Measurements from ENCODE around the gene GLB1L2. TPM values are rescaled to one million over a fixed set of nuclear protein-coding genes. Genes with fewer than 3 reads are reported as not detected.

Gene GLB1L2
- total RNA-seq, 3 donors from 2014 or later (not counting 1 experiment from before 2014, with no cell fraction given): 0.57 to 3.3 (median 0.61) TPM

GRCh38 chr11:134333312-134333711 is 1.5 kb downstream of the GLB1L2 start:
- ATAC-seq: no peak
- Mint-ChIP-seq H3K4me3 (peak overlapping the region; percentile 80), H3K27ac (peak overlapping the region in 1 of 2 donors; percentile 40), H3K4me1 (peaks cover 7 to 23% of the 10 kb centered on the region in 2 donors), H3K36me3 (no peaks in the 10 kb centered on the region), H3K27me3 (ENCODE audit: low read depth in 2 of 2) (peaks cover 21 to 34% of the 10 kb centered on the region in 2 donors), H3K9me3 (no peaks in the 10 kb centered on the region)
- Histone ChIP-seq H3K27me3 (ENCODE audit: control insufficient read depth, insufficient read depth, low read length) (peaks cover 12% of the 10 kb centered on the region), H3K4me3 (ENCODE audit: low read length) (no peak overlapping the region), H3K4me1 (ENCODE audit: control insufficient read depth, insufficient read depth, low read length) (peaks cover 20% of the 10 kb centered on the region), H3K36me3 (ENCODE audit: control insufficient read depth, insufficient read depth, low read length) (no peaks in the 10 kb centered on the region), H3K27ac (ENCODE audit: low read length) (no peak overlapping the region), H3K9me3 (ENCODE audit: control insufficient read depth, insufficient read depth, low read length) (no peaks in the 10 kb centered on the region)
- intact Hi-C loops (cut with micrococcal nuclease): no loop called here
- WGBS (ENCODE audit: insufficient coverage): 90% methylated on average over 7 of the region's 7 CpGs
- DNase-seq: no peak
- no peak for TF ChIP-seq CTCF (IDR thresholded peaks at IDR 0.05)

- no peaks in the 10 kb centered on the region for H3K36me3 ChIP-seq (ENCODE audit: control insufficient read depth, insufficient read depth, low read length)
- no peak overlapping the region for H3K27ac Mint-ChIP-seq
- TF ChIP-seq CTCF (IDR thresholded peaks at IDR 0.05): no peak
- H3K4me1 Mint-ChIP-seq: peaks cover 7 to 23% of the 10 kb centered on the region in 2 donors
- no peak overlapping the region for H3K4me3 ChIP-seq (ENCODE audit: low read length)
- no peaks in the 10 kb centered on the region for H3K9me3 Mint-ChIP-seq
- DNase-seq: no peak
- no peaks in the 10 kb centered on the region for H3K36me3 Mint-ChIP-seq
- ATAC-seq: no peak
- H3K27me3 ChIP-seq (ENCODE audit: control insufficient read depth, insufficient read depth, low read length): peaks cover 12% of the 10 kb centered on the region
- H3K9me3 ChIP-seq (ENCODE audit: control insufficient read depth, insufficient read depth, low read length): no peaks in the 10 kb centered on the region
- peaks cover 20% of the 10 kb centered on the region for H3K4me1 ChIP-seq (ENCODE audit: control insufficient read depth, insufficient read depth, low read length)
- H3K27ac ChIP-seq (ENCODE audit: low read length): no peak overlapping the region
- WGBS (ENCODE audit: insufficient coverage): 88% methylated on average over 3 of the region's 3 CpGs
- H3K4me3 Mint-ChIP-seq: no peak overlapping the region
- intact Hi-C loops (cut with micrococcal nuclease): no loop called here
- H3K27me3 Mint-ChIP-seq (ENCODE audit: low read depth in 2 of 2): peaks cover 21 to 34% of the 10 kb centered on the region in 2 donors
These were observed 2.2 kb downstream of the GLB1L2 start for GRCh38 chr11:134333946-134334345.

- Mint-ChIP-seq H3K27ac (no peak overlapping the region), H3K4me3 (peak overlapping the region; percentile 29), H3K36me3 (no peaks in the 10 kb centered on the region), H3K27me3 (ENCODE audit: low read depth in 2 of 2) (peaks cover 21 to 41% of the 10 kb centered on the region in 2 donors), H3K9me3 (no peaks in the 10 kb centered on the region), H3K4me1 (peaks cover 7 to 23% of the 10 kb centered on the region in 2 donors)
- DNase-seq: no peak
- H3K9me3 ChIP-seq (ENCODE audit: control insufficient read depth, insufficient read depth, low read length): no peaks in the 10 kb centered on the region
- H3K36me3 ChIP-seq (ENCODE audit: control insufficient read depth, insufficient read depth, low read length): no peaks in the 10 kb centered on the region
- H3K4me3 ChIP-seq (ENCODE audit: low read length): no peak overlapping the region
- no peak overlapping the region for H3K27ac ChIP-seq (ENCODE audit: low read length)
- peaks cover 12% of the 10 kb centered on the region for H3K27me3 ChIP-seq (ENCODE audit: control insufficient read depth, insufficient read depth, low read length)
- no peak for ATAC-seq
- peaks cover 20% of the 10 kb centered on the region for H3K4me1 ChIP-seq (ENCODE audit: control insufficient read depth, insufficient read depth, low read length)
- TF ChIP-seq CTCF (IDR thresholded peaks at IDR 0.05): no peak
- 92% methylated on average over 9 of the region's 10 CpGs for WGBS (ENCODE audit: insufficient coverage)
- intact Hi-C loops (cut with micrococcal nuclease): no loop called here
These were observed 3.2 kb downstream of the GLB1L2 start for GRCh38 chr11:134334796-134335571.

Data from natural killer cell (primary cell).